T-cell (primary cell): Measurements from ENCODE around the gene TAL1. TPM values are rescaled to one million over a fixed set of nuclear protein-coding genes. Genes with fewer than 3 reads are reported as not detected.
"Not testable (repeated sequence)": the region's sequence is repeated elsewhere in the genome, so short reads cannot be mapped to it uniquely, and the experiment has no call there.

Source experiments
- ATAC-seq, 4 experiments: fragments of 200-7000 bp in 3 of 4; fragments of 150-1000 bp in 1 of 4; cut with Tn5 transposase; replicated peaks in 1 of 4; 1 replicate in 3 of 4; 2 replicates in 1 of 4; pipeline ENCODE4 v1.10.0; 2021; ENCODE audit warnings: moderate library complexity in 3 of 4, mild to moderate bottlenecking in 2 of 4, moderate number of reproducible peaks in 1 of 4
- CTCF ChIA-PET, 2 donors: fragments of 300-600 bp; sonication (Branson Sonifier 250); formaldehyde crosslinking; loops; one replicate each; lab custom pipeline; 2022; ENCODE audit warnings: antibody characterized with exemption in 2 of 2; lab: Charles Lee
- POLR2A ChIA-PET, 2 donors: fragments of 300-600 bp; sonication (Branson Sonifier 250); formaldehyde crosslinking; loops; one replicate each; lab custom pipeline; 2022; ENCODE audit warnings: antibody characterized with exemption in 2 of 2; lab: Charles Lee
- DNase-seq, 35 experiments: peaks; one replicate each; pipeline versions ENCODE4 v3.0.0 to v3.0.0-alpha.2; 2013 to 2023
- H3K27ac ChIP-seq: one replicate; pipeline ENCODE4 v1.5.1; 2013; ENCODE audit warnings: low read length
- H3K27me3 ChIP-seq, 2 experiments: replicated peaks in 1 of 2; 1 replicate in 1 of 2; 2 replicates in 1 of 2; pipeline versions ENCODE4 v1.6.1 to v1.7.0; 2013; ENCODE audit warnings: low read length in 1 of 2, mixed read lengths in 1 of 2; ENCODE audit not compliant: control insufficient read depth in 2 of 2, insufficient read depth in 2 of 2; ENCODE audit errors: extremely low read depth in 1 of 2
- H3K36me3 ChIP-seq, 2 donors: 1 replicate in 1 of 2; 2 replicates in 1 of 2; pipeline versions ENCODE4 v1.6.1 to v1.7.0; 2013; ENCODE audit warnings: low read length in 1 of 2; ENCODE audit not compliant: control insufficient read depth in 2 of 2, insufficient read depth in 1 of 2; ENCODE audit errors: extremely low read depth in 1 of 2
- H3K4me1 ChIP-seq, 2 experiments: 1 replicate in 1 of 2; 2 replicates in 1 of 2; pipeline versions ENCODE4 v1.6.1 to v1.7.0; 2013; ENCODE audit warnings: low read length in 2 of 2, mixed read lengths in 1 of 2; ENCODE audit not compliant: insufficient read depth in 2 of 2, control insufficient read depth in 1 of 2; ENCODE audit errors: extremely low read depth in 1 of 2
- H3K4me3 ChIP-seq, 2 donors: 1 replicate in 1 of 2; 2 replicates in 1 of 2; pipeline versions ENCODE4 v1.5.1 to v1.7.0; 2013; ENCODE audit warnings: mild to moderate bottlenecking in 2 of 2, low read length in 1 of 2, moderate library complexity in 1 of 2; ENCODE audit not compliant: control insufficient read depth in 1 of 2; ENCODE audit errors: extremely low read depth in 1 of 2
- H3K9me3 ChIP-seq: 2 replicates; pipeline ENCODE4 v1.7.0; 2013
- H3K27ac Mint-ChIP-seq, 2 donors: one replicate each; pipeline ENCODE4 v1.8.0; 2020 to 2021; ENCODE audit warnings: mild to moderate bottlenecking in 2 of 2, mixed read lengths in 2 of 2
- H3K27me3 Mint-ChIP-seq, 2 donors: one replicate each; pipeline ENCODE4 v1.8.0; 2021 to 2022; ENCODE audit warnings: mixed read lengths in 2 of 2
- H3K36me3 Mint-ChIP-seq: one replicate; pipeline ENCODE4 v1.8.0; 2021; ENCODE audit warnings: mixed read lengths
- H3K4me1 Mint-ChIP-seq, 3 donors: one replicate each; pipeline ENCODE4 v1.8.0; 2020 to 2022; ENCODE audit warnings: mixed read lengths in 3 of 3, mild to moderate bottlenecking in 1 of 3
- H3K4me3 Mint-ChIP-seq, 3 donors: one replicate each; pipeline ENCODE4 v1.8.0; 2020 to 2022; ENCODE audit warnings: mild to moderate bottlenecking in 3 of 3, mixed read lengths in 3 of 3, moderate library complexity in 3 of 3
- H3K9me3 Mint-ChIP-seq, 3 donors: one replicate each; pipeline ENCODE4 v1.8.0; 2020 to 2022; ENCODE audit warnings: mixed read lengths in 3 of 3
- WGBS: methylation state at CpG from one replicate; pipeline ENCODE4 v1.1.5; 2013; ENCODE audit warnings: missing lambda C conversion rate; ENCODE audit not compliant: insufficient coverage; 5-methylcytosine and 5-hydroxymethylcytosine counted together
- total RNA-seq, 35 experiments: library from RNA in 6 of 35; stranded (reverse) in 6 of 35; fragments of 120-200 nt in 1 of 35; gene quantifications; one replicate each; pipeline versions ENCODE4 v1.2.1 to v1.2.4 and lab custom pipeline; 2013 to 2026

The TAL1 gene
- total RNA-seq, 5 donors from 2014 or later (not counting 1 experiment from before 2014, with no cell fraction given), result 0.28 to 0.85 (median 0.44) TPM

DNA sequence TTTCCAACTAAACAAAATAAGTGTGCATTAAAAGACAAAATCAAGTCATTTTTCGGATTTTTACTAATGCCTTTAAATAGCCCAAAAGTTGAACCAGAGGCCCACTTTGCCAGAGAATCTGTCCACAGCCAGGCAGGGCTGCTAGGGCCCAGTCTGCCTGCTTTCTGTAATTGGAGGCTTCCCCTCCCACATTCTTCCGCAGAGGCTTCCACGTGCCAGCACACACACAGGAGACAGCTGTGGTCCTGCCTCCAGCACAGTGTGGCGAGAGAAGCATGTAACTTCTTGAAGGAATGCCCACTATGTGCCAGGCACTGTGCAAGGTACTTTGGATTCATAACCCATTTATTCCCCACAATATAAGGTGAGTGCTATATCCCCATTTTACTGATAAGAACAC lies 30.8 kb downstream of the TAL1 start:
- peaks cover 0 to 4% (median 0%) of the 10 kb centered on the region in 3 donors for H3K9me3 Mint-ChIP-seq
- peaks cover 0 to 34% of the 10 kb centered on the region in 2 experiments for H3K27me3 ChIP-seq
- no peak overlapping the region for H3K4me3 Mint-ChIP-seq
- H3K27ac Mint-ChIP-seq, result no peak overlapping the region
- 63% methylated on average over 2 of the region's 4 CpGs for WGBS
- H3K36me3 Mint-ChIP-seq, result no peaks in the 10 kb centered on the region
- no peak overlapping the region for H3K27ac ChIP-seq
- no peak for DNase-seq
- H3K27me3 Mint-ChIP-seq, result peaks cover 38 to 40% of the 10 kb centered on the region in 2 donors
- H3K4me1 Mint-ChIP-seq, result peaks cover 0 to 6% (median 4%) of the 10 kb centered on the region in 3 donors
- no peaks in the 10 kb centered on the region for H3K9me3 ChIP-seq
- ChIA-PET POLR2A (no interaction called here), CTCF (interaction anchor here in 1 of 2 donors (1.1 kb wide), 1 partner anchor 9 kb away, joined by 3 read pairs; no protein-coding TSS in a partner anchor)
- ATAC-seq, result no peak
- H3K4me1 ChIP-seq, result no peaks in the 10 kb centered on the region
- H3K4me3 ChIP-seq, result no peak overlapping the region
- no peaks in the 10 kb centered on the region for H3K36me3 ChIP-seq

DNA sequence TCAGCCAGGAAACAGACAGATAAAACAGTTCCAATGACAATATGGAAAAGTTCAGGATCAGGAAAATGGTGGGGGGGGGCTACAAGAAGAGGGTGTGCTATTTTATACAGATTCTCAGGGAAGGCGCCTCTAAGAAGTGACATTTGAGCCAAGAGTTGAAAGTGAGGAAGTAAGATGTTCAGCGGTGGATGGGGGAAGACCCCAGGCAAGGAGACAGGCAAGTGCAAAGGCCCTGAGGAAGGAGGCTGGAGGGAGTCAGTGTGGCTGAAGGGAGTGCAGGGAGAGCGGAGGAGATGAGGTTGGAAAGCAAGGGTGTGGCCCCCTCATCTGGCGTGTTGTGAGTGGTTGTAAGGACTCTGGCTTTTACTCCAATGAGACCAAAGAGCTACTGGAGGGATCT lies 33.8 kb downstream of the TAL1 start:
- Mint-ChIP-seq H3K36me3 (no peaks in the 10 kb centered on the region), H3K27me3 (peaks cover 32 to 37% of the 10 kb centered on the region in 2 donors), H3K27ac (no peak overlapping the region), H3K9me3 (peaks cover 0 to 3% (median 0%) of the 10 kb centered on the region in 3 donors), H3K4me3 (no peak overlapping the region), H3K4me1 (peaks cover 0 to 2% (median 0%) of the 10 kb centered on the region in 3 donors)
- Histone ChIP-seq H3K4me1 (no peaks in the 10 kb centered on the region), H3K27me3 (peaks cover 0 to 34% of the 10 kb centered on the region in 2 experiments), H3K9me3 (no peaks in the 10 kb centered on the region), H3K4me3 (no peak overlapping the region), H3K27ac (no peak overlapping the region), H3K36me3 (no peaks in the 10 kb centered on the region)
- POLR2A ChIA-PET, result no interaction called here
- ATAC-seq (no peak), DNase-seq (no peak)
- CTCF ChIA-PET, result no interaction called here
- WGBS, result 64% methylated on average over 4 of the region's 4 CpGs

DNA sequence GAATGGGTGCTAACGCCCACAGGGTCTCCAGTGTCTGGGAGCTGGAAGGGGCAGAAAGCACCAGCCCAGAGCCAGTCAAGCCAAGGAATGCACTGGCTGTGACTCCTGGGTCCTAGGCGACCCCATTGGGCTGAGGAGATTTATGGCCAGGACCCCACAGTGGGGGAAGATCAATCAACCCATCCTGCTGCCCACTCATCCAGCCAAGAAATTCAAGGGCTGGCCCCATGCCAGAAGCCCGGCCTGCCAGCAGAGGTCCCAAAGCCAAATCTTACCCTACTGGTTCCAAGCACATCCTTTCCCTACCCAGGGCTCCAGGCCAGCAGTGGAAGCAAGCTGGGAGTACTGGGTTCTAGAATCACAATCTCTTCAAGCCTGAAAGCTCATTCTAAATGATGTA lies 35.4 kb downstream of the TAL1 start:
- Histone ChIP-seq H3K36me3 (no peaks in the 10 kb centered on the region), H3K9me3 (no peaks in the 10 kb centered on the region), H3K4me3 (no peak overlapping the region), H3K27ac (no peak overlapping the region), H3K27me3 (peaks cover 0 to 45% of the 10 kb centered on the region in 2 experiments), H3K4me1 (peaks cover 0 to 6% of the 10 kb centered on the region in 2 experiments)
- DNase-seq (no peak), ATAC-seq (no peak)
- no peaks in the 10 kb centered on the region for H3K36me3 Mint-ChIP-seq
- peaks cover 30 to 40% of the 10 kb centered on the region in 2 donors for H3K27me3 Mint-ChIP-seq
- POLR2A ChIA-PET, result no interaction called here
- 71% methylated on average over 2 of the region's 3 CpGs for WGBS
- CTCF ChIA-PET, result interaction anchor here in 1 of 2 donors (0.5 to 0.6 kb wide), 2 partner anchors 33 to 265 kb away, joined by 3 read pairs; no protein-coding TSS in a partner anchor
- H3K4me1 Mint-ChIP-seq, result no peaks in the 10 kb centered on the region
- H3K9me3 Mint-ChIP-seq, result no peaks in the 10 kb centered on the region
- H3K4me3 Mint-ChIP-seq, result no peak overlapping the region
- no peak overlapping the region for H3K27ac Mint-ChIP-seq

DNA sequence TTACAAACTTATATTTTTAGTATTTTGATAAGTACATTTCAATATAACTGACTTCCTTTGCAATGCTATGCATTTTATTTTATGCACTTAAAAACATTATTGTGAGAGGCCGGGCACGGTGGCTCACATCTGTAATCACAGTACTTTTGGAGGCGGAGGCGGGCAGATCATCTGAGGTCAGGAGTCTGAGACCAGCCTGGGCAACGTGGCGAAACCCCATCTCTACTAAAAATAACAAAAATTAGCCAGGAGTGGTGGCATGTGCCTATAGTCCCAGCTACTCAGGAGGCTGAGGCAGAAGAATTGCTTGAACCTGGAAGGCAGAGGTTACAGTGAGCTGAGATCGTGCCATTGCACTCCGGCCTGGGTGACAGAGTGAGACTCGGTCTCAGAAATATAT lies 36.0 kb downstream of the TAL1 start:
- CTCF ChIA-PET, POLR2A ChIA-PET, H3K9me3 Mint-ChIP-seq, H3K4me1 Mint-ChIP-seq, H3K27ac Mint-ChIP-seq, DNase-seq, H3K4me1 ChIP-seq, H3K27ac ChIP-seq, H3K36me3 ChIP-seq, H3K9me3 ChIP-seq, H3K4me3 ChIP-seq, H3K4me3 Mint-ChIP-seq, H3K36me3 Mint-ChIP-seq, ATAC-seq: not testable (repeated sequence)
- H3K27me3 Mint-ChIP-seq, result peaks cover 30 to 40% of the 10 kb centered on the region in 2 donors
- no CpG with 5 or more reads among the region's 9 CpGs for whole genome bisulfite sequencing
- peaks cover 0 to 45% of the 10 kb centered on the region in 2 experiments for H3K27me3 ChIP-seq

DNA sequence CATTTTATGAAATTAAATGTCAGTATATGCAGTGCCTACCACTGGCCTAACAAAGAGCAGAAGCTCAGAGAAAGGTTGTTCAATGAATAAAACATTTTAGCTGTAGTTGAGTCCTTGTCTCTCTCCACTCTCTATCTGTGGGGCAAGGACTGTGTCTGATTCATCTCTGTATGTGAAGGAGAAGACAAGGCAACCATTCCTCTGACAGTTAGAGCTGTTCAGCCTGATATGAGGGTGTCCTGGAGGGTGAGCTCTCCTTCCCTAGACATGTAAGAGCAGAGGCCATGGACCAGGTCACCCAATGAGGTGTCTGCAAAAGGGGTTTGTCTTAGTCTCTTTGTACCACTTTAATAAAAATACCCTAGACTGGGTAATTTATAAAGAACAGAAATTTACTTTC lies 37.7 kb downstream of the TAL1 start:
- Mint-ChIP-seq H3K4me1 (no peaks in the 10 kb centered on the region), H3K4me3 (no peak overlapping the region), H3K27ac (no peak overlapping the region), H3K27me3 (peaks cover 21 to 32% of the 10 kb centered on the region in 2 donors), H3K36me3 (no peaks in the 10 kb centered on the region), H3K9me3 (no peaks in the 10 kb centered on the region)
- ATAC-seq, result no peak
- Histone ChIP-seq H3K9me3 (no peaks in the 10 kb centered on the region), H3K27me3 (peaks cover 0 to 41% of the 10 kb centered on the region in 2 experiments), H3K36me3 (no peaks in the 10 kb centered on the region), H3K4me3 (no peak overlapping the region), H3K27ac (no peak overlapping the region), H3K4me1 (peaks cover 0 to 6% of the 10 kb centered on the region in 2 experiments)
- POLR2A ChIA-PET, result no interaction called here
- CTCF ChIA-PET, result interaction anchor here (0.8 to 3.1 kb wide), 3 partner anchors 9 to 16 kb away, joined by 3 to 15 read pairs (median 11); no protein-coding TSS in a partner anchor
- peak in 1 of 35 experiments; percentile 7 for DNase-seq

DNA sequence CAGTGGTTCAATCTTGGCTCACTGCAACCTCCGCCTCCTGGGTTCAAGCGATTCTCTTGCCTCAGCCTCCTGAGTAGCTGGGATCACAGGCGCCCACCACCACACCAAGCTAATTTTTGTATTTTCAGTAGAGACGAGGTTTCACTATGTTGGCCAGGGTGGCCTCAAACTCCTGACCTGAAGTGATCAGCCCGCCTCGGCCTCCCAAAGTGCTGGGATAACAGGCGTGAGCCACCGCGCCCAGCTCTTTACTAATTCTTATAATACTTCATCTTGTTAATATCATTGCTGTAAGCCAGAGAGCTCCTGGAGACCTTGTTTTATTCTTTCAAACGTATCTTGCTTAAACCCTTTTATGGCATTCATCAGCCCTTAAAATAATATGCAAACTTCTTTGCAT lies 38.5 kb downstream of the TAL1 start:
- H3K27ac ChIP-seq, H3K4me3 Mint-ChIP-seq, H3K4me3 ChIP-seq, H3K9me3 ChIP-seq, H3K36me3 Mint-ChIP-seq, H3K4me1 ChIP-seq, H3K27ac Mint-ChIP-seq, H3K36me3 ChIP-seq, H3K4me1 Mint-ChIP-seq, H3K9me3 Mint-ChIP-seq, POLR2A ChIA-PET, ATAC-seq: not testable (repeated sequence)
- peak in 1 of 35 experiments; percentile 14 for DNase-seq
- 95% methylated on average over 5 of the region's 10 CpGs for WGBS
- CTCF ChIA-PET, result interaction anchor here (0.8 to 3.1 kb wide), 11 partner anchors 9 to 517 kb away, joined by 3 to 15 read pairs (median 4); no protein-coding TSS in a partner anchor
- H3K27me3 ChIP-seq, result peaks cover 0 to 35% of the 10 kb centered on the region in 2 experiments
- peaks cover 13 to 24% of the 10 kb centered on the region in 2 donors for H3K27me3 Mint-ChIP-seq
